Measurements from ENCODE around the gene TNNC1.

The TNNC1 gene

DNA sequence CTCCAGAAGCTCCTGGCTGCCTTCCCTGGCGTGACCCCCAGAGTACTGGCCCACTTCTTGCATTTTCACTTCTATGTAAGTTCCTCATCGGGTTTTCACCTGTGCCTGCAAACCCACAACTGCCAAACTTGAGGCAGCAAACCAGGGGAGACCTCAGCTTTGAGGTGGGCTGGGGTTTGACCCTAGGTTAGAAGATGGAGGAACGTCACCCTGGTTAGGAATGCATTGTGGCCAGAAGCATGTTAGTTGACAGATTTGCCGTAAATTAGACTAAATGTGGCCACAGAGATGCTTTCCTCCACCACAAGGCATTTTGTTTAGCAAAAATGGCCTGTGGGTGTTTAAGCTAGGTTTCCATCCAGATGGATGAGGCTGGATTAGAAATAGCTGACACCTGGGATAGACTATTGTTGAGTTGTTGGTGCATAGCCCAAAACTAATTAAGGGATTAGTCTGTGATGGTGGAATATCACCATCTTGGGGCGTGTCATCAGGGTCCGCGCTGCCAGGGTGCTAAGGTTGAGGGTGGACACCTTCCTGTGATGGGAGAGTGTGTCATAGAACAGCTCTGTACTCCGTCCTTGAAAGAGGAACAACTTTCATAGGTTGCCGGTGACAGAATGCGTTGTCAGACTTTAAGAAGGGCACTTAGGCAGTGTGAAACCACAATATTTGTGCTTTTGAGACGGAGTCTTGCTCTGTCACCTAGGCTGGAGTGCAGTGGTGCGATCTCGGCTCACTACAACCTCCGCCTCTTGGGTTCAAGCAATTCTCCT is 5.1 kb upstream of the TNNC1 start:
- DNase-seq: no peak

DNA sequence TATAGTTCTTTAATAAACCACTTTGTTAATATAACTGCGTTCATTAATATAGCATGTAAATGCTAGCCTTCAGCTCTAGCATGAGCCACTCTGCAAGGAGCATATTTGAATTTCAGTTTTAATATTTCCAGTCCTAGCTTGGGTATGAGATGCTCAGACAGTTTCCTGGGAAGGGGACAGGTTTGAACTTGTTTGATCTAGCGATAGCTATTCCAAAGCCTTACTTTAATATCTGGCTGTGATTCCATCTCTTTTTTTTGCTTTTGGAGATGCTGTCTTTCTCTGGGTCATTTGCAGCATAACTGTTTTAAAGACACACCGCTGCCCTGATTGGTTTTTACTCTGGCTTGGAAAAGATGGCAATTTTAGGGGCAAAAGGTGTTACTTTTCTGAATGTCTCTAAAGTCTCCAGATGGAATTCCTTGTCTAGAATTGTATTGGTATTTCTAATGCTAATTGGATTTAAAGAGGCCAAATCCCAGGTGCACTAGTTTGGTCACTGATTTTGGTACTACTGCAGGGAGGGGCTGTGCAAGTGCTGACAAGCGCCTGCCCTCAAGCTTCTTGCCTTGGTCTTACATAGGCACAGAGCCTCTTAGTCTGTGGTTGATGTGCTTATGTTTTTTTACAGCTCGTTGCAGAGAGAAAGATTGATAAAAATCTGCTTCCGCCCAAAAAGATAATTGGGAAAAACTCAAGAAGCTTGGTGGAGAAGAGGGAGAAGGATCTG is 4.4 kb upstream of the TNNC1 start:
- DNase-seq: no peak

DNA sequence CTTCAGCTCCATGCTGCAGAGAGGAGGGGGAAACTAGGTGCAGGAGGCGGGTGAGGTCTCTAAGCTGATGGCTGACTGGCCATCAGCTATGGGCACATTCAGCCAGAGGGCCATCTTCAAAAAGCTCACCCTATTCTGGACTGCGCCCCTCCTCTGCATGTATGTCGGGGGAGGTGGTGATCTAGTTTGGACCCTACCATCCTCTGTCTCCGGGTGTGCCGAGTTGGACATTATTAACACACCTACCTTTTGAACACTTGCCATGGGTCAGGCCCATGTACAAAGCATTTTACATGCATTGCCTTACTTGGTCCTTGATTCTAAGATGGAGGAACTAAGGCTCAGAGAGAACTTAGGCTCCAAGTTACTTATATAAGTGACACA is 3.0 kb upstream of the TNNC1 start:
- peak in 1 of 56 donors; percentile 30 for DNase-seq

DNA sequence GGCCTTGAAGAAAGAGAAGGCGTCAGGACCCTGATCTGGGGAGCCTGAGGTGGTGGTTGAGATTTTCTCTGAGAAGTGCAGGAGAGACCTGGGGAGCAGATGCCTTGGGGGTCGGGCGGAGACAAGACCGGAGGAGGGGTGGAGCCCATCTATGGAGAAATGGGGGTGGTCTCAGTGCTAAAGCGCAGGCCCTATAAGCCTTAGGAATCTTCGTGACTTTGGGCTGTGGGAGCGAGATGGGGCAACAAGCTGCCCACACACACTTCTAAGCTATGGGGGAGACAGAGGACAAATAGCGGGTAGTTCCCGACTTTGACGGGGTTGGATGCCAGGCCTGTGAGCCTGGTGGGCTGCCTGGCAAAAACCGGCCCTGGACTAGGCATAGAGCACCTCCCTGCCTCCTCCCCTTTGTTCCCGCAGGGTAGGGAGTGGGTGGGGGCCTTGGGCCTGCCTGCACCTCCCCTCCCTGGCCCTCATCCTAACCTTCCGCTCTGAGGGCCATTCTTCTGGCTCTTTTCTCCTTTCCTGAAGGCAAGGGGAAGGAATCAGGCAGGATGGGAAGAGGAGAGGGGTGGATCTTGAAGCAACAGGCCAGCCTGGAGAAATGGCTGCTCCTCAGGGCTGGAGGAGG is 2.4 kb upstream of the TNNC1 start:
- DNase-seq: peak in 11 of 56 donors; percentile 10 to 41 (median 23)

DNA sequence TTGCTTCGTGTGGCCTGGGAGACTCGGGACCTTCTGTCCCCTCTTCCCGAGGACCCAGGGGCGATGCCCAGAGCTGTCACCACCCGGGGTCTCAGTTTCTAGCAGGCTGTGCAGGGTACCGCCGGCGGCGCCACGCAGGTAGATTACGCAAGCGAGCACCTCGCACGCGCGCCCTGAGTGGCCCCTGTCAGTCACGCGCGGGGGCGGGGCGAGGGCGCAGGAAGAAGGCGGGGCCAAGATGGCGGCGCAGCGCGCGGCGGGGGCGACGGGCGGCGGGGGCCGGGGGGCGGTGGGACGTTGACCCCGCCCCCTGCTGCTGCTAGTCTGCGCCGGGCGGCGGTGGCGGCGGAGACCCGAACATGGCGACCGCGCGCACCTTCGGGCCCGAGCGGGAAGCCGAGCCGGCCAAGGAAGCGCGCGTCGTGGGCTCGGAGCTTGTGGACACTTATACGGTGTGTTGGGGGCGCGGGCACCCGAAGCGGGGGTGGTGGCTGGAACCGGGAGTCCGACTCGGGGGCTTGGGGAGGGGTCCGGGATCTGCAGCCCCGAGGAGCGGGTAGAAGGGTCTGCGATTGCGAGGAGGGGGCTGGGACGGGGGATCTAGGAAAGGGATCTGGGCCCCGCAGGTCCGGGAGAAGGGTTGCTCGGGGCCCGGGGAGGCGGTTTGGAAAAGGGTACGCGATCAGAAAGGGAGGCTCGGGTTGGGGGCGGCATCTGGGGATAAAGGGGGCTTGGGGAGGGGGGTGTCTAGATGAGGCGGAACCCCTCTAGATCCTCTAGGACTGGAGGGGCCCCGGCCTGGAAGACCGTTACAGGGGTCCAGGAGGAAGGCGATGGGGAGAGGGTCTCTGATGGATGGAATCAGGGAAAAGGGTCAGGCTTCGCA is 1.7 kb upstream of the TNNC1 start, which contains the start of gene NISCH:
TSS of gene NISCH (plus strand) at position 322 of the 886 bp plus-strand sequence. CDS start at position 360, 38 bp downstream.
- DNase-seq: peak in 52 of 56 donors; percentile 18 to 89 (median 67)

DNA sequence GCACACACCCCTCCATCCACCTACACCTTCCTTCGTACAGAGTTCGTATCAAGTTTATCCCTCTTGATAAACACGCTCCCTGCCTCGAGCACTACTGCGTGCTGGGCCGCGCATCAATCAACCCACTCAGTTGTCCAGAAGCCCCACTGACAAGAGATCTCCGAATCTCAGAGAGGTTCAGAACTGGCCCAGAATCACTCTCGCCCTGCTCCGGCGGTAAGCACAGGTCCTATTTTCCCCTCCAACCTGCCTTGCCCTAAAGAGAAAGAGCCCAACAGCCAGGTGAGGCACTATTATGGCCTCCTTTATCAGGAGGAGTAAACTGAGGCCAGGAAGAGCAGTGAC is 1.1 kb upstream of the TNNC1 start:
- no peak for DNase-seq

DNA sequence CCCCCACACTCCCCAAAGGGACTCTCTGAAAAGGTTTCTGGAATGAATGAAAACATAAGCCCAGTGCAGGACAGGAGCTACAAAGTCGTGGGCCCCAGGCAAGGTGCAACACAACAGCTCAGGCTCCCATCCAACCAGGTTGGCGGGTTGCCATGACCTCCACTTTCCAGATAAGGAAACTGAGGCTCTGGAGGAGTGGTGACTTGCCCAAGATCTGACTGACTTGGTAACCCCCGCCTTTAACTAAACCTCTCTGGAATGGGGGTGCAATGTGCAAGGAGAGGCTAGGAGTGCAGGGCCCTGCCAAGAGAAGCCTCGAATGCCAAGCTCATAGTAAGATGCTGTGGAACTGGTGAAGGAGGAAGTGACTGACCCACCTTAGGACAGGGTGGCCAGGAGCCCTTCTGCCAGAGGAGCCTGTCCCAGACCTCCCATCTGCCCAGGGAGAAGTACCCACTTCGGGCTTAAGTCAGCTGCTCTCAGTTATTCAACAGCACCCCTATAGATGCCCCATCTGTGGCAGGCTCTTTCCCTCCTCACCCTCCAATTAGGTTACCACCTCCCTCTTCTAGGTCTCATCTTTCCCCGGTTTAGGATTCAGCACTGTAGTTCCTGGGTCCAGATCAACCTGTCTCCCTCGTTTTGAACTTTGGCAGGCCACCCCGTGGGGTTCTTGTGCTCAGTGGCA is 553 bp upstream of the TNNC1 start:
- peak in 1 of 56 donors; percentile 22 for DNase-seq

DNA sequence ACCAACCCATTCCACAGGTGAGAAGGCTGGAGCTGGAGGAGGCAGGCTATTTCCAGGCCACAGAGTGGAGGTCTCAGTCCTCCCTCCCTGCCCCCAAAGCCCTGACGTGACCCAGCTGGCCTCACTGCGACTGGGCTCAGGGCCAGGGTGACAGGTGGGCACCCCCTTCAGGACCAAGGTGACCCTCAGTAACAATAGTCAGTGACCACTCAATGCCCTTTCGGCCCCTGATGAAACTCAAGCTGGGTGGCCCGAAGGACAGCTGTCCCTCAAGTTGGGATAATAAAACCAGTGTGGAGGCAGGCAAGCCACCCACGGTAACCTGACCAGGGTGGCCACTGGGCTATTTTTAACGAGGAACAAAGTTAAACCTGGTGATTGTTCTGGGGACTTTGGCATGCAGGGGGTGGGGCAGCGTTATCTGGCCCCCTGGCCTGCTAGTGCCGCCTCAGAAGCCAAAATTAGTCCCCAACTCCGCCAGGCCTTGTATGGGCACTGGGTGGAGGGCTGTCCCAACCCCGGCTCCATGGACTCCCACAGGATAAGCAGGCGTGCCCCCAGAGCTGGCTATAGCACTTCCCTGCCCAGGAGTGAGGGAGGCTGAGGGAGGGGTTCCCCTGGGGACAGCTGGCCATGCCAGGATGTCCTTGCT is 1.1 kb downstream of the TNNC1 start:
- no peak for DNase-seq

DNA sequence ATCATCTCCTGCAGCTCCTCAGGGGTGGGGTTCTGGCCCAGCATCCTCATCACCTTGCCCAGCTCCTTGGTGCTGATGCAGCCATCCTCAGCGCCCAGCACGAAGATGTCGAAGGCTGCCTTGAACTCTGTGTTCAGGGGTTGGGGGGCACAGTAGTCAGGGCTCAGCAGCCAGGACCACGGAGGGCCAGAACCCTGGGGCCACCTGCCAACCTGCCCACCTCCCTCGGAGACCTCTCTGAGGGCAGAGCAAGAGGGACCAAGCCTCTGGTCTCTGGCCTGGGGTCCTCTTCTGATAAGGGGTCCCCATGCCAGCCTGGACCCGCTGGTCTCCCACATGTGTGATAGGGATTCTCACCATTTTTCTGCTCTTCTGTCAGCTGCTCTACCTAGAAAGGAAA is 1.7 kb downstream of the TNNC1 start:
- DNase-seq: no peak

DNA sequence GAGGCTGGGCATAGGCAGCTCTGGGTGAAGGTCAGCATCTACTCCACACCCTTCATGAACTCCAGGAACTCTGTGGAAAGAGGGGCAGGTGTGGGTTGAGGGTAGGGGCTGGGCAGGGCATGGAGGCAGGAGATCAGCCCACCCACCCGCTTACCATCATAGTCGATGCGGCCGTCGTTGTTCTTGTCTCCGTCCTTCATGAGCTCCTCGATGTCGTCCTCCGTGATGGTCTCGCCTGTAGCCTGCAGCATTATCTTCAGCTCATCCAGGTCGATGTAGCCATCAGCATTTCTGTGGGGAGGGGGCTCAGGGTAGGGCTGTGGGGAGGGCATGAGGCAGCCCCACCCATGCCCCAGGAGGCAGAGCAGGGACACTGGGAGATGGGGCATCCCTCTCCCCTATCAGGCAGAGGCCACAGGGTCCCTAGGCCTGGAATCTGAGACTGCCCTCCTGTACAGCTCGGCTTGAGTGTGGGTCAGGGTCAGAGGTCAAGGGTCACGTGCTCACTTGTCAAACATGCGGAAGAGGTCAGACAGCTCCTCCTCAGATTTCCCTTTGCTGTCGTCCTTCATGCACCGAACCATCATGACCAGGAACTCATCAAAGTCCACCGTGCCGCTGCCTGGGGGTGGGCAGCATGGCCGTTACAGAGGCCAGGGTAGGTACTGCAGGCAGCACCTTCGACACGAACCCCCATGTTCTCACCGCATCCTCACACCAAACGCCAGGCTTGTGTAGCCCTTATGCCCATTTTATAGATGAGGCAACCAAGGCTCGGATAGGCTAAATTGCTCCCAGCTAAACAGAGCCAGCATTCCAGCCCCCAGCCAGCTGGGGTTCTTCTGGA is 2.4 kb downstream of the TNNC1 start:
- DNase-seq: no peak

DNA sequence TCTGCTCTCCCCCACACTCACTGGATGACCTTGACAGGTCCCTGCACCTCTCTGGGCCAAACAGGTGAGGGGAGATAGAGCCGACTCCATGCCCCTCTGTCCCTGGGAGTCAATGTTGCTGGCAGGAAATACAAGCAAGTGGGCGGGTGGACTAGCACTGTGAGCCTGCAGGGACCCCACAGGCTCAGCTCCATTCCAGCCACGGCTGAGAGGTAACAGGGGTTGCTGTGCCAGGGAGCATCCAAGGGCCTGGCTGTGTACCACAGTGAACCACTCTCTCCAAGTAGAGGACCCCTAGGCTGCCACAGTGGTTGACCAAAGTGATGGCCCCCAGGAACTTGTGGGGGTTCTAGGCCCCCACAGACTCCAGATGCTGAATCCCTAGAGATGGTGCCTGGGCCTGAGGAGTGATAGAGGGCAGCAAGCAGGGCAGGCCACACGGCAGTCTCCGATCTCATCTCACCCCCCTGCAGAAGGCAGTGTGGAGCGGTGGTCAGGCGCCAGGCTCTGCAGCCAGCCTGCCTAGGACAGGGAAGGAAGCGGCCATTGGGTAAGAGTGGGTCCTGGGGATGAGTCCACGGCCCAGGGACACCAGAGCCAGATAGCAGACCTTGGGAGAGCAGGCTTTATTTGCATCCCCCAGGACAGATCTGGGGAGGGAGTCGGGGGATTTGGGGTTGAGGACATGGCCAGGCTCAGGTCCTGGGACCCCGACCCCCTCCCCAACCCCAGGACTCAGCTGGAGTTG is 3.2 kb downstream of the TNNC1 start:
- DNase-seq: no peak

DNA sequence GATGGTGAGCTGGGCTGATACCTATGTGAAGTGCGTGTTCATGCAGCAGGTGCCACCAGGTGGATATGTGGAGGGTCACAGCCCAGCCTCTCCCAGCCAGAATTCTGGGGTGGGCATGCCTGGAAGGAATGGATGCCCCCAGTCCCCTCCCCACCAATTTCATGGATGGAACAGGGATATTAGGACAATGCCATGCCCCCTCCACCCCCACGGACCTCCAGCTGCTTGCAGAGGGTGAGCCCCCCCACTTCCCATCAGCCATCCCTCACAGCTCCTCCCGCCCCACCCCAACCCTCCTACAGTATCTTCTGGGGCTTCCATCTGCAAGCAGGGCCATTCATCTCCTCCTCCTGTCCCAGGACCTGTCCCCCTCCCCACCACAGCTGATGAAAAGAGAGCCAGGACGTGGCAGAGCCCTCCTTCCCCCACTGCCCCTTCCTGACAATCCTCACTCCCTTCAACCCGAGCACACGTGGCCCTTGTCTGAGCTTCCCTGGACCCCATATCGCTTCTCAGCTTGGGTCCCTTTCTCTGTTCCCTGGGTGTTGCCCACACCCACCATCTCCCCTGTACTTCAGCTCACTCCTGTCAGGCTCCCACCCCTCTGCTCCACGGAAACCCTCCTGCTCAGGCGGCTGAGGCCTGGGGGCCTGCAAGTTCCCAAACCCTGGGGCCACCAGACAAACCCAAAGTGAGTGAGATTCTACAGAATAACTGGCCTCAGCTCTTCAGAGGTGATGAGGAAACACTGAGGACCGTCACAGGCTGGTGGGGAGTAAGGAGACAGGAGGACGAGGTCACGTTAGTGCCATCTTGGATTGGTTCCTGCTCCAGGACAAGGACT is 6.1 kb downstream of the TNNC1 start:
- DNase-seq: no peak

DNA sequence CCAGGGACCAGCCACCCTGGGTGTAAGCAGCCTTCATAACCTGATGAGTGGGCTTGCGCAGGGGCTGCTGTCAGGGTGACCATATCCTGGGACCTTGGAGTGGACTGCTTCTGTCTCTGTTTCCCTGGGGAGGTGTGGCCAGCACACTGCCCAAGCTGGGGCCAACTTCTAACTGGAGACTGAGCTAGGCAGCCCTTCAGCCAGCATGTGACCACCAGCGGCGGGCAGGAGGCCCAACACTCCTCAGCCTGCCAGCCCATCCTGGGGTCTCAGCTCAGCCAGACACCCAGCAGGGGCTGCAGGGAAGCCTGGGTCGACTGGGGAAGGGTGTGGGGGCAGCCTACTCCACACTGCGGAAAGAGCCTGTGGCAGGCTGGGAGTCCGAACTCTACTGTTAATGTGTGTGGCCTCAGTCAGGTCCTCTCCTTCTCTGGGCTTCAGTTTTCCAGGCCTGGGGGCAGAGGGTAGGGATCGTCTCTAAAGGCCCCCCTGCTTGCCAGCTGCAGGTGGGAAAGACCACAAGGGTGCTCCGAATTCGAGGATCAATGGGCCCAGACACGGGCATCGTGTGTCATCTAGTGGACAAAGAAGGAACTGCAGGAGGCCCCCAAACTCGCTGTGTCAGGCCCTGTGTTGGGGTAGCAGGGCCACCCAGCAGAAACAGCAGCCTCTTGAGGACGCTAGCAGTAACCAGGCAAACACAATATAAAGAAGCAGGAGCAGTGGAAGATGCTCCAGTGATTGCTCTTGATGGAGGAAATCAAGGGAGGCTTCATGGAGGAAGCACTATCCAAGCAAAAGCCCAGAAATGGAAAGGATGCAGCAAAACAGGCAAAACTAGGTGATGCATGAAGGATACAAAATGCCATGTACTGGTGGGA is 7.0 kb downstream of the TNNC1 start:
- peak in 27 of 56 donors; percentile 8 to 71 (median 27) for DNase-seq

DNA sequence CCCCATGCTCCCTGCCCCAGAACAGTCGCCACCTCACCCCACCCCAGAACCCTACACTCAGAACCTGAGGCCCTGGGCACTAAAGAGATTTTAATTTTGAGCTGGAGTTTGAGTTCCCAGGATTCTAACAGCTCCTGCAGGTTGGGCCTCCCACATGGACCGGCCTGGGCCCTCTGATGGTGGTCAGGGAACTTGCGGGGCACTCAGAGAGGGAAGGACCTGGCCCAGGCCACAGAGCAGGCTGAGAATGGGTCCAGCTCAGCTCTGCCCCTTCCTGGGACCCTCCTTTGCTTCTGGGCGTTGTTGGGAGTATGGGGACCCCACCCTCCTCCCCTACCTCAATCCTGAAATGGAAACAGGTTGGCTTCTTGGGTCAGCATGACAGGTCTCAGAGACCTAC is 7.8 kb downstream of the TNNC1 start:
- no peak for DNase-seq

DNA sequence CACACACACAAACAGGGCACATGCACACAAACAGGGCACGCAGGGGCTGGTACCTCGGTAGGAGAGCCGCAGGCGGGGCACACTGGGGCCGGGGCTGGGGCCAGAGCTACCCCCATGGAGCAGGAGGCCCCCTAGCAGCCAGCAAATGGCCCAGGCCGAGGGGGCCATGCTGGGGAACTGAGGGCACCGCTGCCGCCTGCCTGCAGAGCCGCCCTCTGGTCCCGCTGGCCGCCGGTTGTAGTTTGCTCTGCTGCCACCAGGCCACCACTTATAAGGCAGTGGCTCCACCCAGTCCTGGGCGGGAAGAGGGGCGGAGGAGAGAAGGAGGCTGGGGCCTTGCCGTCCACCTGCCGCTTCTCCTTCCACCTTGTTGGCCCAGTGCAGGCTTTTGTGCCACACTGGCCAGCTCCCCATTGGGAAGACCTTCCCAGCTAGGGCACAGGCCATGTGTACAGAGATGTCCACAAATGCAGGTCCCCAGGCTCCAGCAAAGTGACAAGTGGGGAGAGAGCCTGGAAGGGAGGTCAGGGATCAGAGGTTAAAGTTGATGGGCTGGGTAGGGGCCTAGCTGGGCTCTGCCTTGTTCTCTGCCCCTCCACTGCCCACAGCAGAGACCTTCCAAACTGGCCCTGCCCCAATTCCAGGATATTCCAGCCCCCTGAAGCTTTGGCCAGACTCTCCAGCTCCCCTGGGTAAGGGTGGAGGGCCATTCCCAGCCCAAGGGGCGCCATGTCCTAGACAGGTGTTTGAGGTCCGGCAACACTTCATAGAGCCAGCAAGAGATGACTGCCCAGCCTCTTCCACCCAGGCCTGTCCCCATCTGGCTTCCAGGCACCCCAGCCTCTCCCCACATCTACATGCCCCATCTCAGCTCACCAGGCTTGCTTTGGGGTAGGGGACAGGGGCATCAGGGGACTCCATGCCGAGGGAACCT is 8.7 kb downstream of the TNNC1 start, which contains the start of gene SEMA3G:
TSS of gene SEMA3G (minus strand) at position 244 of the 934 bp plus-strand sequence. CDS start at position 168, 76 bp downstream.
- peak in 3 of 56 donors; percentile 8 to 19 (median 15) for DNase-seq

Measured in amygdala (tissue), 56 donors.